Tibial artery (tissue), 4 donors: Measurements from ENCODE around the gene MALRD1.

ENCODE experiments used
- DNase-seq, 2 donors: peaks; one replicate each; pipeline ENCODE4 v3.0.0-alpha.2; 2019
- H3K27ac ChIP-seq, 2 donors: fragments of 200-600 bp; sonication (generic) in 1 of 2; 1 replicate in 1 of 2; 2 replicates in 1 of 2; pipeline ENCODE4 v1.5.1; 2018 to 2019; ENCODE audit warnings: mild to moderate bottlenecking in 1 of 2
- H3K27me3 ChIP-seq, 2 donors: fragments of 200-600 bp; sonication (generic) in 1 of 2; one replicate each; pipeline versions ENCODE4 v1.5.1 to v1.6.0; 2016 to 2019
- H3K36me3 ChIP-seq, 3 donors: fragments of 200-600 bp; sonication (generic) in 2 of 3; one replicate each; pipeline ENCODE4 v1.5.1; 2016 to 2019; ENCODE audit warnings: mild to moderate bottlenecking in 2 of 3
- H3K4me1 ChIP-seq, 4 donors: fragments of 200-600 bp; sonication (generic) in 2 of 4; 1 replicate in 3 of 4; 2 replicates in 1 of 4; pipeline ENCODE4 v1.5.1; 2016 to 2019
- H3K4me3 ChIP-seq, 2 donors: fragments of 200-600 bp; sonication (generic) in 1 of 2; 1 replicate in 1 of 2; 2 replicates in 1 of 2; pipeline ENCODE4 v1.5.1; 2018 to 2019; ENCODE audit warnings: mild to moderate bottlenecking in 2 of 2
- H3K9me3 ChIP-seq, 3 donors: fragments of 200-600 bp; sonication (generic) in 1 of 3; one replicate each; pipeline ENCODE4 v1.5.1; 2016 to 2019
- CTCF ChIP-seq, 2 experiments: fragments of 200-600 bp in 1 of 2; fragments of 450-650 bp in 1 of 2; IDR thresholded peaks; one replicate each; pipeline ENCODE4 v1.5.1; 2017 to 2019; ENCODE audit warnings: antibody characterized with exemption in 2 of 2, mild to moderate bottlenecking in 1 of 2, moderate library complexity in 1 of 2
- intact Hi-C: fragments of 100-400 bp; cut with DNase I; formaldehyde crosslinking; loops from one replicate; pipeline ENCODE4 v1.15.0; 2023; ENCODE audit warnings: low total_unique reads

MALRD1 gene

GRCh38 chr10:19531324-19531723, 482.7 kb downstream of the MALRD1 start:
- no peak for TF ChIP-seq CTCF (IDR thresholded peaks at IDR 0.05)
- intact Hi-C loops: no loop called here
- H3K4me3 ChIP-seq: no peak overlapping the region
- no peaks in the 10 kb centered on the region for H3K27me3 ChIP-seq
- no peak overlapping the region for H3K27ac ChIP-seq
- DNase-seq: no peak
- H3K36me3 ChIP-seq: no peaks in the 10 kb centered on the region
- H3K9me3 ChIP-seq: no peaks in the 10 kb centered on the region
- H3K4me1 ChIP-seq: no peaks in the 10 kb centered on the region

- Histone ChIP-seq H3K4me1 (no peaks in the 10 kb centered on the region), H3K27me3 (no peaks in the 10 kb centered on the region), H3K9me3 (no peaks in the 10 kb centered on the region), H3K4me3 (no peak overlapping the region), H3K27ac (no peak overlapping the region), H3K36me3 (no peaks in the 10 kb centered on the region)
- TF ChIP-seq CTCF (IDR thresholded peaks at IDR 0.05): no peak
- intact Hi-C loops: no loop called here
- DNase-seq: no peak
Measured at GRCh38 chr10:19532411-19532810, 483.8 kb downstream of the MALRD1 start.

GRCh38 chr10:19541299-19541698, 492.7 kb downstream of the MALRD1 start:
- H3K27me3 ChIP-seq: no peaks in the 10 kb centered on the region
- H3K9me3 ChIP-seq: no peaks in the 10 kb centered on the region
- intact Hi-C loops: no loop called here
- H3K27ac ChIP-seq: no peak overlapping the region
- no peak for DNase-seq
- no peak for TF ChIP-seq CTCF (IDR thresholded peaks at IDR 0.05)
- H3K36me3 ChIP-seq: no peaks in the 10 kb centered on the region
- no peaks in the 10 kb centered on the region for H3K4me1 ChIP-seq
- no peak overlapping the region for H3K4me3 ChIP-seq

GRCh38 chr10:19546224-19546623, 497.6 kb downstream of the MALRD1 start:
- Histone ChIP-seq H3K4me1 (no peaks in the 10 kb centered on the region), H3K4me3 (no peak overlapping the region), H3K27me3 (no peaks in the 10 kb centered on the region), H3K27ac (no peak overlapping the region), H3K36me3 (no peaks in the 10 kb centered on the region), H3K9me3 (no peaks in the 10 kb centered on the region)
- TF ChIP-seq CTCF (IDR thresholded peaks at IDR 0.05): no peak
- DNase-seq: no peak
- intact Hi-C loops: no loop called here

- no peak for TF ChIP-seq CTCF (IDR thresholded peaks at IDR 0.05)
- intact Hi-C loops: no loop called here
- Histone ChIP-seq H3K36me3 (no peaks in the 10 kb centered on the region), H3K27me3 (no peaks in the 10 kb centered on the region), H3K4me3 (no peak overlapping the region), H3K9me3 (no peaks in the 10 kb centered on the region), H3K4me1 (no peaks in the 10 kb centered on the region), H3K27ac (no peak overlapping the region)
- no peak for DNase-seq
Measured at GRCh38 chr10:19549503-19549902, 500.9 kb downstream of the MALRD1 start.

- Histone ChIP-seq H3K27ac (no peak overlapping the region), H3K4me3 (no peak overlapping the region), H3K36me3 (no peaks in the 10 kb centered on the region), H3K9me3 (no peaks in the 10 kb centered on the region), H3K27me3 (no peaks in the 10 kb centered on the region), H3K4me1 (peaks cover 0 to 15% (median 6%) of the 10 kb centered on the region in 4 donors)
- intact Hi-C loops: no loop called here
- no peak for TF ChIP-seq CTCF (IDR thresholded peaks at IDR 0.05)
- DNase-seq: no peak
Measured at GRCh38 chr10:19556666-19557065, 508.1 kb downstream of the MALRD1 start.
